ENCODE data around the gene SEC11A.
A peak's percentile ranks its signal among the peaks of the same experiment; 100 is the strongest.
"Not testable (repeated sequence)": the region's sequence is repeated elsewhere in the genome, so short reads cannot be mapped to it uniquely, and the experiment has no call there.

SEC11A gene

GRCh38 chr15:84716036-84716732 is at the start of gene SEC11A:
Gene SEC11A (minus strand): TSS chr15:84716139. CDS start chr15:84716075, 64 bp downstream.
- DNase-seq = peak; percentile 79 to 100 (median 96)

GRCh38 chr15:84765675-84766074 is 49.7 kb upstream of the SEC11A start:
- DNase-seq = no peak

GRCh38 chr15:84764989-84765388 is 49.0 kb upstream of the SEC11A start:
- DNase-seq = no peak

GRCh38 chr15:84764585-84764984 is 48.6 kb upstream of the SEC11A start:
- DNase-seq = no peak

GRCh38 chr15:84762840-84763572 is 47.1 kb upstream of the SEC11A start:
- DNase-seq = no peak

GRCh38 chr15:84761607-84762131 is 45.7 kb upstream of the SEC11A start:
- no peak for DNase-seq

- DNase-seq = no peak
These were observed 44.3 kb upstream of the SEC11A start for GRCh38 chr15:84760219-84760618.

GRCh38 chr15:84759018-84759417 is 43.1 kb upstream of the SEC11A start:
- DNase-seq = no peak

- no peak for DNase-seq
These were observed 40.0 kb upstream of the SEC11A start for GRCh38 chr15:84755736-84756527.

- DNase-seq = not testable (repeated sequence)
These were observed 39.0 kb upstream of the SEC11A start for GRCh38 chr15:84754889-84755288.

GRCh38 chr15:84752700-84753099 is 36.8 kb upstream of the SEC11A start:
- no peak for DNase-seq

GRCh38 chr15:84752195-84752594 is 36.3 kb upstream of the SEC11A start:
- no peak for DNase-seq

GRCh38 chr15:84751721-84752120 is 35.8 kb upstream of the SEC11A start:
- DNase-seq = not testable (repeated sequence)

- no peak for DNase-seq
These were observed 34.7 kb upstream of the SEC11A start for GRCh38 chr15:84750583-84751092.

GRCh38 chr15:84749111-84749991 is 33.4 kb upstream of the SEC11A start:
- peak in 11 of 56 donors; percentile 17 to 51 (median 38) for DNase-seq

- peak in 55 of 56 donors; percentile 12 to 89 (median 74) for DNase-seq
These were observed 32.6 kb upstream of the SEC11A start, which contains the start of gene ZNF592 for GRCh38 chr15:84748274-84749110. Gene ZNF592 (plus strand): TSS chr15:84748592. CDS start chr15:84782676, 34,084 bp downstream.

GRCh38 chr15:84747416-84748273 is 31.7 kb upstream of the SEC11A start:
- DNase-seq = peak in 55 of 56 donors; percentile 12 to 89 (median 76)

GRCh38 chr15:84741121-84741520 is 25.2 kb upstream of the SEC11A start:
- DNase-seq = no peak
